IPS-11a (cell line): ENCODE results near the gene WSCD1.

ENCODE experiments used
- H3K4me3 ChIP-seq: one replicate; pipeline ENCODE4 v1.5.1; 2013; ENCODE audit warnings: low read depth, low read length, control low read depth

Gene WSCD1

DNA sequence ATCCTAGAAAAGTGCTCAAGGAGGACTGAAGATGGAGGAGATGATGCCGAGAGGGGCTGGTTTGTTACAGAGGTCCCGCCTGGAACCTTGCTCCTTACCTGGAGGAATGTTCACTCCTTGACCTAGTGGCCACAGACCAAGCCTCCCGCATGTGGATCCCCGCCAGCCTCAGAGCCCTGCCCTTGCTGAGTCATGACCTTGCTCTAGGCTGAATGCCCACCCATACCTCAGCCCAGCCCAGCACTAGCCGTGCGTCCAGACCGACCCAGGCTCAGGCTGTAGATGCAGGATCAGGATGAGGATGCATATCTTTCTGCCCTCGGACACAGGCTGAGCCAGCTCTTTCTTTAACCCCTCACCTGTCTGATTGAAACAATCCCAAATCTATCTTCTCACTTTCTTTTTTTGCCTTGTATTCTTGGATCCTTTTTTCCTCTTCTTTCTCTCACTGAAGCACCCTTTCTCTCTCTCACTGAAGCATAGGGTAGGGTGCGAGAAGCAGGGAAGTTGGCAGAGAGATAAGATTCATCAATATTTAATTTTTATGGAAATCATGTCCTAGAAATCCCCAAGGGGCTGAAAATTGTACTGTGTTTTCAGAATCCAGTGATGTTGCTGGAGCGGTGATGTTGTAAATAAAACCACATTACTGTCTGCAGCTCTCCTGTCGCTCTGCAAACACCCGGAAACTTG lies 34.9 kb downstream of the WSCD1 start:
- H3K4me3 ChIP-seq, result no peak overlapping the region

DNA sequence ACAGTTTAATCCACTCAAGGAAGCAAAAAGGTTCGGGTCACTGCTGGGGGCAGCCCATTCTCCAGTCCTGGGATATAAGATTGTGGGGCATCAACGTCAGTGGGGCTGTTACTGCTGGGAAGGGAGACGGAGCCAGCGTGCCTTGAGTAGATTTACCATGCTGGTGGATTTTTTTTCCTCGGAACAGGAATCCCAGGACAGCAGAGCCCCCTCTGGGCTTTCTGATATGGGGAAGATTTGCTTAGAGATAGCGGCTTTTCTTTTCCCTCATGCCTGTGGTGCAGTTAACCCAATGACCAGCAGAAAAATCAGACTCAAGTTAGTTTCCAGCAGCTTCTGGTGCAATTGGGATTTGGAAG lies 35.4 kb downstream of the WSCD1 start:
- no peak overlapping the region for H3K4me3 ChIP-seq

DNA sequence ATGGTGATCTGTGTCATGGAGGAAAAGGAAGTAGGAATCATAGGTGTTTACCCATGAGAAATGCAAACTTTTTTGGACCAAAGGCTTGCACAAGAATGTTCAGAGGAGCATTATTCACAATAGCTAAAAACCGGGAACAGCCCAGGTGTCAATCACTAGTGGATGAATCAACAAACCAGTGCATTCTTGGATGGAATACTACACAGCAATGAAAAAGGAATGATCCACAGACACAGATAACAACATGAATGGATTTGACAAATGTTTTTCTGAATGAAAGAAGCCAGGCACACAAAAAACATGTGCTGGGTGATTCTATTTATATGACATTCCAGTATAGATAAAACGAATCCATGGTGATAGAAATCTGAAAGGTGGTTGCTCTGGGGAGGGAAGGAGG lies 36.0 kb downstream of the WSCD1 start:
- H3K4me3 ChIP-seq, result no peak overlapping the region

DNA sequence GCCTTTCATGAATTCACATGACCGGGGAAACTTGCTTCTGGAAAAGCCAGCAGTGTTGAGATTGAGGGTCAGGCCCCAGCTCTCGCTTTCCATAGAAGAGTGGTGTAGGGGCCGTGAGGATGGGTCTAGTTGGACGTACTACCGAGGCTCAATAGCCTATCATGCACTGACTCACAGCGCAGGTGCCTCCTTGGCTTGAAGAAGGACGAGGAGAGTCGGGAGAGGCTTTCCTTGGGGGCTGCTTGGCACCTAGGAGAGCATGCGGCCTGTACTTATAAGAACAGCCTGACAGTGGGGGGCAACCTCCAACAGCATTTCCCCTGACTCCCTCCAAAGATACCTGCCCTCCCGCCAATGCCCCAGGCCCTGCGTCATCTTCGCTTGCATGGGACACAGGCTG lies 37.6 kb downstream of the WSCD1 start:
- no peak overlapping the region for H3K4me3 ChIP-seq

DNA sequence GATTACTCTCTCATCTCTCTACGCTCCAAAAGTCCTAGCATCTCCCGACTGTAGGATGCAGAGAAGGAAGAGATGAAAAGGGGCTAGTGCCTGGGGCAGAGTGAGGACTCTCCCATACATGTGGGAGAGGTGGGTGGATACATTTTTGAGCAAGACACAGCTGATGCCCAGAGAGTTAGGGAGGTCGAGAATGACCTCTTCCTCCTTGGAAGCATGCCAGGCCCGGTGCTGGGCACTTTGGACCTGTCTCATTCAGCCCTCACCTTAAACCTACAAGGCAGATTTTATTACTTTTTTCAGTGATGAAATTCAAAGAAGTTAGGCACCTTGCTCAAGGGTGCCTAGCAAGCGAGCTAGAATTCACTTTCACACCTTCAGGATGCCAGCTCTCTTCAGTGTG lies 38.2 kb downstream of the WSCD1 start:
- H3K4me3 ChIP-seq, result no peak overlapping the region

DNA sequence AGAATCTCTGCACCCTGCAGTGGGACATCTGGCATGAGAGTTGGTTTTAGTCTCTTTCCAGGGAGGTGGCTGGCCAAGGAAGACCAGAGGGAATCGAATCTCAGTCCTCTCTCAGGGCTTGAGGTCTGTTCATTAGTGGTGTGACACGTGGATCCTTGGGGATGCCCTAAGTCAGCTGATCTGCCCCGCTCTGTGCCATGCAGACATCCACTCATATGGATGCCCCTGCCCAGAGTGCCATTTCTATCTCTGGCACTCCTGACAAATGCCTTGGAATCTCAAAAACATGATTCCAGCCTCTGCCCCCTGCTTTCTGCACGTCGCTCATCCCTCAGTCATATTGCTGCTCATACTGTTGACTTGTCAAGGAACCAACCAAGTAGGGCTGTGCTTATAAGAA lies 38.8 kb downstream of the WSCD1 start:
- H3K4me3 ChIP-seq, result no peak overlapping the region

DNA sequence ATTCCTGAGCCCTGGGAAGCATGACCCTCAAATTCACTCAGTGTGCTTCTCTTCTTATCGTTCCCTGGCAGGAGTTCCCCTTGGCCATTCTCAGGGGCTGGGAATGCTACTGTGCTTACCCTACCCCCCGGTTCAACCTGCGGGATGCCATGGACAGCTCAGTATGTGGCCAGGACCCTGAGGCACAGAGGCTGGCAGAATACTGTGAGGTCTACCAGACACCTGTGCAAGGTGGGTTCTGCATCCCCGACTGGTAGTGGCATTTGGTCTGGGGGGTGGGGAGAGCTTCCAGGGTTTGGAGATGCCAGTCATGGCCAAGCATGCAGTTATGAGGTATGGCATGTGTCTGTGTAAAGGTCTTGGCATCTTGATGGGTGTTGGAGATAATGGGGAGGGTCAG lies 39.4 kb downstream of the WSCD1 start:
- H3K4me3 ChIP-seq, result no peak overlapping the region

DNA sequence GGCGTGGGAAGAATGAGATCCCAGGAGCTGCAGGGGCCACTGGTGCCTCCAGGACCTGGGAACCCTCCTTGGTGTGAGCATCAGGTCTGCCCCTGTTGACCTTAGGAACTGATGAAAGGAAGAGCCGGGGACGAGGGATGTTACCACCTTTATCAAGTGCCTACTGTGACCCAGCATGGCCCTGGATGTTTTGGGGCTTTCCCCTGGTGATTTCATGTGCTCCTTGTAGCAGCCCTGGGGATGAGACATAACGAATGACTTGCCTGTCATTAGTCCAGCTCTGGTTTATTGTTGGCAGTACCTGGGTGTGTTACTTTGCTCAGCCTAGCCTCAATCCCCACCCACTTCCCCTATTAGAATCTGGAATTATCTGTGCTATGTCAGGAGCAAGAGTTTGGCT lies 39.9 kb downstream of the WSCD1 start:
- no peak overlapping the region for H3K4me3 ChIP-seq

DNA sequence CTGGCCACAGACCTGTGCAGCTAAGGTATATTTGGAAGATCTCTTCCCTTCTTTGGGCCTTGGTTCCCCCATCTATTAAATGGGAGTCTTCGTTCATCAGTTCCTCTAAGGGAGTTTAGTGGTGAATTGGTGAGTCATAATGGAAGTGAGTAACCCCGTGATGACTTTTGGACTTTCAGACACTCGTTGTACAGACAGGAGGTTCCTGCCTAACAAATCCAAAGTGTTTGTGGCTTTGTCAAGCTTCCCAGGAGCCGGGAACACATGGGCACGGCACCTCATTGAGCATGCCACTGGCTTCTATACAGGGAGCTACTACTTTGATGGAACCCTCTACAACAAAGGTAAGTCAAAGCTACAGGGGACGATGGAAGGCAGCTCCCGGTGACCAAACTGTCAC lies 40.4 kb downstream of the WSCD1 start:
- H3K4me3 ChIP-seq, result no peak overlapping the region

DNA sequence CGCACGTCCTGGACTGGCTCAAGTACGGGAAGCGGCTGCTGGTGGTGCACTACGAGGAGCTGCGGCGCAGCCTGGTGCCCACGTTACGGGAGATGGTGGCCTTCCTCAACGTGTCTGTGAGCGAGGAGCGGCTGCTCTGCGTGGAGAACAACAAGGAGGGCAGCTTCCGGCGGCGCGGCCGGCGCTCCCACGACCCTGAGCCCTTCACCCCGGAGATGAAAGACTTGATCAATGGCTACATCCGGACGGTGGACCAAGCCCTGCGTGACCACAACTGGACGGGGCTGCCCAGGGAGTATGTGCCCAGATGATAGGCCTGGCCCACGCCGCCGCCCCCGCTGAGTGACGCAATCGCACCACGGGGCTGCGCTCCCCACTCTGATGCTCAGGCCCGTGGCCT lies 50.2 kb downstream of the WSCD1 start:
- H3K4me3 ChIP-seq, result no peak overlapping the region

DNA sequence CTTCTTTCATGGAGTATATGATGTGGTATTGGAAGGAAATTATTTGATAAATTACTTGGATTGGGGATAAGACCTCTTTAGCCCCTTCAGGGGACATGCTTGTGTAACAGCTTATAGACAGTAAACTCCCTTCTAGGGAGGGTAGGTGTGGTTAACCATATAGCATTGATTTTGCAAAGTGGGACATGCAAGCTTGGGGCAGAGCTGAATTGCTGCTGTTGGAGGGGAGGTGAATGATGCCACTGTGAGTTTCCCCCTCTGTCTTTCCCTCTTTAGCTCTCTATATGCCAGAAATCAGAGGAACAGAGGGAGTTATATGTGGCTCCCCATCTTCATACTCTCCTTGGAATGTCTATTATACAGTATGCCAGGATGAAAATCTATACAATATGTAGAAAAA lies 54.7 kb downstream of the WSCD1 start:
- no peak overlapping the region for H3K4me3 ChIP-seq

DNA sequence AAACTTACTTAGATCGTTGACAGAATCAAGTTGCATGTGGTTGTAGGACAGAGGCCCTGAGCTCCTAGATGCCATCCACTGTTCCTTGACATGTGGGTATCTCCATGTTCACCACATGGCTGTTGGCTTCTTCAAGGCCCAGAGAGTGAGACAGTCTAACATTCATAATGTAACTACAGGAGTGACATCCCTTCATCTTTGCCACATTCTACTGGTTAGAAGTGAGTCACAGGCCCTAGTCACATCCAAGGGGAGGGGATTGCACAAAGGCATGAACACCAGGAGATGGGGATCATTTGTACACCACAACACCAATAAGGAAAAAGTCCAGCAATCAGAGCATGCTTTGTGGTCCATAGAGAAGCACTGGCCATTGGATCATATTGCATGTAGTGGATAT lies 56.6 kb downstream of the WSCD1 start:
- H3K4me3 ChIP-seq, result no peak overlapping the region

DNA sequence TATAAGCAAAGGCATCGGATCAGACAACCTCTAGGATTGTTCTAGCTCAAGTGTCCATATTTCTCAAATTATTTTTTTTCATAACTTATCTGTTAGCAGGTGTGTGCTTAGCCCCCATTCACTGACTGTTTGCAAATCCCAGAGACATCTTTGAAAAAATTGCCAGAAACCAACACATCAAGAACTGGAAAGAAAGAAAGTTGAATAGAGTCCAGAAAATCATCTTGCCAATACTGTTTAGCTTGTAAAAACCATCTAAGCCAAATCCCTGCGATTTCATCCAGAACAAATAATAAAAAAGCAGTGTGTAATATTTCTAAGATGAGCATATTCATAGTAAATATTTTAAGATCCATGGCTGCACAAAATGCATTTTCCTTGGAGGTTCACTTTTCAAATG lies 64.5 kb downstream of the WSCD1 start:
- no peak overlapping the region for H3K4me3 ChIP-seq

DNA sequence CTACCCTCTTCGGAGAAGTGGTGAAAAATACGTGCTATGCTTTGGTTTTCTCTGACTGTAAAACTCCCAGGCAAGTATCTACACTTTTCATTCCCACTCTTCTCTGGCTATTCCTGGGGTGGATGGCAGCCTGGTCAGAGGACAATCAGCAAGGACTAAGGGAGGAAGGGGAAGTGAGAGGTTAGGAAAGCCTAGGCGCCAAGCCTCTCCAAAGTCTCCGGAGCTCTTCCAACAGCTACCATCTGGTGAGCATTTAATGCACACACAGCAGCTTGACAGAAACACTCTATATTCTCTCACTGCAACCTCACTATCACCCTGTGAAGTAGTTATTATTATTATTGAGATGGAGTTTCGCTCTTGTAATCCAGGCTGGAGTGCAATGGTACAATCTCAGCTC lies 65.1 kb downstream of the WSCD1 start:
- no peak overlapping the region for H3K4me3 ChIP-seq

DNA sequence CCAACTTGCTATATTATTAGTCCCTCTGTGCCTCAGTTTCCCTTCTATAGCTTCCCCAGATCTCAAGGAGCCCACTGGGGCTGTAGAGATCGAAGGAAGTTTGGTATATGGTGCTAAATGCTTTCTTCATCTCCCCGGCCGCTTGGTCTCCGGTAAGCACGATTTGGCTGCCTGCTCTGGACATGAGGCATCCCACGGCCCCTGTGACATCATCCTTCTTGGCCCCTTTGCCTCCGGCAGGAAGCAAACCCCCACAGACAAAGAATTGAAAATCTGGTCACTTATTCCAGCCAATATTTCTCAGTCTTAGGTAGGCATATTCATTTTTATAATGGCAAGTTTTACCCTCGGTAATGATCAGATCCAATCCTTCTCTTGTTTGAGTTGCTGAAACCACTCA lies 65.8 kb downstream of the WSCD1 start:
- H3K4me3 ChIP-seq, result no peak overlapping the region

DNA sequence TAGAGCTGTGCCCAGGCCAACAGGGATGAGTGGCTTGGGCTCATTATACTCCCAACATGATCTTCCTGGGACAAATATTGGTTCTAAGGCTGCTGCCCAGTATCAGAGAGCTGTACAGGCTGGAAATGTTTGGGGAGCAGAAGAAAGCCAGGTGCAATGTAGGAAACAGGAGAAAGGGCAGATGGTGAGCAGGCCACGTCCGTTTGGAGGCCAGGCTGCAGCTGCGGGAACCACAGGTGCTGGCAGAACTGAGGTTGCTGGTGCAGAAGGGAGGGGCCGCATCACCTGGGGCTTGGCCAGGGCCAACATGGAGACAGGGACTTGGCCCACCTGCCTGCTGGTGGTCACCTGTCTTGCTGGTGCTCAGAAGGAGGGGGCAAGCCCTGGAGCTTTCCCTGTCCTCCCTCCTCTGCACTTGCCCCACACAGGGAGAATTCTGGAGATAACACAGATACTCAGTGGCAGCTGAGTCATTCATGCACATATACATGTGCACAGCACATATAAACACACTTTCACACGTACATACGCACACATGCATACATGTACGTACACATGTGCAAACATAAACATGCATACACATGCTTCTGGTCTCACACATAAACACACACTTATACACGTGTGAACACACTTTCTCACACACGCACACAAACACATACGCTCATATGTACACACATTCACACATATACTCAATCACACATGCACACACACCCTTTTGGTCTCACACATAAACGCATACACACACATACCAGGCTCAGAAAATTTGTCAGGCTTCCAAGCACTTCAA lies 67.7 kb downstream of the WSCD1 start:
- H3K4me3 ChIP-seq, result no peak overlapping the region

DNA sequence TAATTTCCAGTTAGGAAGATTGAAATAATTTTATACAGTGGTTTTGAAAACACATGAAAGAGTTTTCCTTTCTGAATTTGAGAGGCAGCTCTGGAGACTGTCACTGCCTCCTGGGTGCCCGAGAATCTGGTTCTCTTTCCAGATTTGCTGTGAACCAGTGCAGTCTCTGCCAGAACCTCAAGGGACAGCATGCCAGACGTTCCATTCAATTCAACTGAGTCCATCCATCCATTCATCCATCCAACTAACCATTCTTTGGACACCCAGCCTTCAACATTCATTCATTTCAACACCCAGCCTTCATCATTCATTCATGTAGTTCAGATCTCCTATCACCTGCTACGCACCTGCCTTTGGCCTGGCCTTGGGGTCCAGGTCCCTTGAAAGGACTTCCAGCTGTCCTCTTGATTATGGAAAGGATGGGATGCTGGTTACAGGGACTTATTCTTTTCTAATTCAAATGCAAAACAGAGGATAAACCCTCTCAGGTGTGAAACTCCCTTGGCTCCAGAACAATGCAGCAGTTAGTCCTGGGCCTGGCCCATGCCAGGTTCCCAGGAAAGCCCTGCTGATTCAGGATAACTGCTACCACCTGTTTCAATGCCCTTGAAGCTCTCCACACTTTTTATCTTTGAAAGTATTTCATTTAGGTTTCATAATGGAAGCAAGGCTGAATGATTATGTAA lies 68.7 kb downstream of the WSCD1 start:
- H3K4me3 ChIP-seq, result no peak overlapping the region

DNA sequence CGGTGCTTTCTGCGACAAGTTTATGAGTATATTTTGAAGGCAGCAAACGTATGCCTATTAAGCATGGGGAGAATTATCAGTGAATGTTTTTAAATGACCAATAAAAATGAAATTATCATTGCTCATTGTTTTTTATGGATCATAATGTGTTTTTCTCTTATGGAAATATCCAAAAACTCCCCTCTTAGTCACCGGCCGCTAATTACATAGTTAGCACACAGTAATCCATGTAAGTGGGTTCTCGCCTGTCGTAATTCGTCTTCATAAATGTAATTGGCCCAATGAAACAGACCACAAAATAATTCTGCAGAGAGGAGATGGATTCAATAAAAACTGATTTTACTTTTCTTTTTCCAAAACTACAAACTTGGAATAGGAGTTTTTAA lies 69.3 kb downstream of the WSCD1 start:
- H3K4me3 ChIP-seq, result no peak overlapping the region

DNA sequence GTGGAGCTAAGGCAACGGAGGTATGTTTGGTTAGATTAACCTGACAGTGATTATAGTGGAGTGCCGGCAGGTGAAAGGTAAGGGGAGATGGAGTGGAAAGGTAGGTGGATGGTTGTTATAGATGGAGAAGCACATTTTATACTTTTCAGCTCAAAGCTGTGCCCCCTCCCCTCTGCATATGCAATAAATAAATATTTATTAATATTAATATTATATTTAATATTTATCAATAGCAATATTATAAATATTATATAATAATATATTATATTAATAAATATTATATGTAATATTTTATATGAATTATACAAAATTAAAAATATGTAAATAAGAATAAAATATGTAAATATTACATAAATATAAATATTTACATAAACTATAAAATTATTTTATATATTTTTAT lies 70.0 kb downstream of the WSCD1 start:
- no peak overlapping the region for H3K4me3 ChIP-seq

DNA sequence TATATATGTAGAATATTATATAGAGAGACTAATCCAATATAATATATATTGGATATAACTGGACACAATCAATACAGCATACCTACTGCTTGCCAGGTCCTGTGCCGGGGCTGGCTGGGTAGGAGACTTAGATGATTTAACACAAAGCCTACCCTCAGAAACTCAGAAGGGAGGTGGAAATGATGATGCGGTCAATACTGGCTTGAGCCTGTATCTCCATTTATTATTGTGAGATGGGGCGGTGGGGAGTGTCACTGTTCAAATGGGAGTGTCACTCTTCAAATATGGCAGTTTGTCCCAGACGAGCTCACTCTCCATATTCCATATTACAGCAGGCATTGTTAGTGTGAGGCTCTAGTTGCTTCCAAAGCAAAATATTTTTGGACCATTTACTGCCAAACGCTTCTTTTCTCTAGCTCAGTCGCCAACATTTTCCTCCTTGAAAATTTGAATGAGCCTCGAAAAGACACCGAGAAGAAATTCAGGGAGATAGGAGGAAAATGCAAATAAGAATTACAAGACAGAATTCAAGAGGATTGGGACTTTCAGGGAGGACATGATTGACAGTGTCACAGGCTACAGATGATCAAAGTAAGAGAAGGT lies 70.7 kb downstream of the WSCD1 start:
- H3K4me3 ChIP-seq, result no peak overlapping the region

DNA sequence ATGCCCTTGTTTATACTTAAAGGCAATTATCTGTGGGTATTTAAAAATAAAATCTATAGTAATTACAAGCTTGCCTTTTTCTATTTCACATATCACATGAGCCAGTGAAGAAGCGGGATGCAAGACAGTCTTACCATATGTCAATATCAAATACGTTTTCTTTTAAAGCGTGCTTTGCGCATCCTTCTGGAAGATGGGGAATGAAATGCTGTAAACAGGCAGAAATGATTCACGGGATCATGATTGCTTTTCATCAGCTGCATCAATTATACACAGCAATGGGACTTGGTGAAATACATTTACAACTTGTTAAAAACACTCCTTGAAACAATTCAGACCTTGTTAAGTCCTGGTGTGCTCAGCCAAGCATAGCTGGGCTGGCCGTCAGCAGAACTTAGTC lies 72.5 kb downstream of the WSCD1 start:
- H3K4me3 ChIP-seq, result no peak overlapping the region

DNA sequence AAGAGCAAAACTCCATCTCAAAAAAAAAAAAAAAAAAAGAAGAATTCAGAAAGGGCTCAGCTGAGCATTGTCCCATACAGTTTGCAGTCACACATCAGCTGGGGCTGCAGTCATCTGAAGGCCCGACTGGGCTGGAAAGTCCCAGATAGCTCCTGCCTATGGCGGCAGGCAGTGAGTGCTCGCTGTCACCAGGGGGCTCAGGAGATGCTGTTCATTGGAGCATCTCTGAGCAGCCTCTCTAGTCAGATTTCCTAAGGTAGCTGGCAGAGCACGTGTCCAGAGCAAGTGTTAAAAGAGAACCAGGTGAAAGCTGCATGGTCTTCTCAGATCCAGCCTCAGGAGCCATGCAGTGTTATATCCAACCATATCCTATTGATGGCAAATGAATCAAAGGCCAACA lies 75.8 kb downstream of the WSCD1 start:
- H3K4me3 ChIP-seq, result no peak overlapping the region
